Stimulated activated CD8-positive, alpha-beta memory T cell treated with anti-CD3 and anti-CD28 coated beads, Interleukin-2, amount 100 ng/mL, for 1 hour (primary cell): ENCODE measurements around the gene AZGP1.
"Not testable (repeated sequence)": the region's sequence is repeated elsewhere in the genome, so short reads cannot be mapped to it uniquely, and the experiment has no call there.

Experiments
- DNase-seq, 2 donors: peaks; one replicate each; pipeline ENCODE4 v3.0.0-alpha.2; 2020; ENCODE audit warnings: low read depth in 2 of 2

Gene AZGP1

DNA sequence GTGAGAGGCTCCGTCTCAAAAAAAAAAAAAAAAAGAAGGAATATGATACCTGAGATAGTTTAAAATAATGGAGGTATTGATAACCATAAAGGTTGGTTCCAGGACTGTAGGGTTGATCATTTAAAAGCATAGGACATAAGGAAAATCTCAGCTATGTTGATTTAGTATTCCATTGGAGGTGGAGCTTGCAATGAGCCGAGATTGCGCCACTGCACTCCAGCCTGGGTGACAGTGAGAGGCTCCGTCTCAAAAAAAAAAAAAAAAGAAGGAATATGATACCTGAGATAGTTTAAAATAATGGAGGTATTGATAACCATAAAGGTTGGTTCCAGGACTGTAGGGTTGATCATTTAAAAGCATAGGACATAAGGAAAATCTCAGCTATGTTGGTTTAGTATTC is 23.2 kb downstream of the AZGP1 start:
- DNase-seq, result not testable (repeated sequence)

DNA sequence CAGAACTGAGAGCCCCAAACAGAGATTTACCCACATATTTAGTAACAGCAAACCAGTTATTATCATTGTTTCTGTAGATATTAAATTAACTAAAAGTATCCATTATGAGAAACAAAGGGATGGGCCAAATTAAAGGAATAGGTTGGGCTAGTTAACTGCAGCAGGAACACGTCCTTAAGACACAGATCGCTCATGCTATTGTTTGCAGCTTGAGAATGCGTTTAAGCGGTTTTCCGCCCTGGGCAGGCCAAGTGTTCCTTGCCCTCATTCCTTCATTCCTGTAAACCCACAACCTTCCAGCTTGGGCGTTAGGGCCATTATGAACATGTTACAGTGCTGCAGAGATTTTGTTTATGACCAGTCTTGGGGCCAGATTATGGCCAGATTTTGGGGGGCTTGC is 25.0 kb downstream of the AZGP1 start:
- DNase-seq, result not testable (repeated sequence)

DNA sequence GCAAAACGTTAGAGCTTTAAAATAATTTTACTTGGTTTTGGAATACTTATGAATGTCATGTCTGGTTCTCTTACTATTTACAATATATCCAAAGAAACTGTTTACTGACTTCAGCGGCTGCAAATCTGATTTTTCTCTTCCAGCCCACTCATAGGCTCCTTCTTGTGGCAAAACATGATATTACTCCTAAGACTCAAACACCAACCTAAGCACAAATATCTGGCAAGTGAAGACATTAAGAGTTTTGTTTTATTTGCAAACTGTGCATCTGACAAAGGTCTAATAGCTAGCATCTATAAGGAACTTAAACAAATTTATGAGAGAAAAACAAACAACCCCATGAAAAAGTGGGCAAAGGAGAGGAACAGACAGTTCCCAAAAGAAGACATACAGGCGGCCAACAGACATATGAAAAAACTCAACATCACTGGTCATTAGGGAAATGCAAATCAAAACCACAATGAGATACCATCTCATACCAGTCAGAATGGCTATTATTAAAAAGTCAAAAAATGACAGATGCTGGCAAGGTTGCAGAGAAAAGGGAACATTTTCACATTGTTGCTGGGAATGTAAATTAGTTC is 26.1 kb downstream of the AZGP1 start:
- no peak for DNase-seq

DNA sequence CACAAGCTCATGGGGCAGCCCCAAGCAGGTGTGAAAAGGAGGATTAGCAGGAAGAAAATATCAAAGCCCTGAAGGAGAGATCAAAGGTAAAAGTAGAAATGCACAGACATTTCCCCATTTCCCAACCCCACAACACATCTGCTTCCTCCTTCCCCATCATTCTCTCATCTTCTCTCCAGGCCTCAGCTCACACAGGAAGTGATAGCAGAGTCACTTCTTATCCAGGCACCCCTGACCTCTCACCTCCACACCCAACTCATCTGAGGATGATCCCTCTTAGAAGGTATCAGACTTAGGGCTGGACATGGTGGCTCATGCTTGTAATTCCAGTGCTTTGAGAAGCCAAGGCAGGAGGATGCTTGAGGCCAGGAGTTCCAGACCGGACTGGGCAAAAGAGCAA is 28.2 kb downstream of the AZGP1 start:
- no peak for DNase-seq

DNA sequence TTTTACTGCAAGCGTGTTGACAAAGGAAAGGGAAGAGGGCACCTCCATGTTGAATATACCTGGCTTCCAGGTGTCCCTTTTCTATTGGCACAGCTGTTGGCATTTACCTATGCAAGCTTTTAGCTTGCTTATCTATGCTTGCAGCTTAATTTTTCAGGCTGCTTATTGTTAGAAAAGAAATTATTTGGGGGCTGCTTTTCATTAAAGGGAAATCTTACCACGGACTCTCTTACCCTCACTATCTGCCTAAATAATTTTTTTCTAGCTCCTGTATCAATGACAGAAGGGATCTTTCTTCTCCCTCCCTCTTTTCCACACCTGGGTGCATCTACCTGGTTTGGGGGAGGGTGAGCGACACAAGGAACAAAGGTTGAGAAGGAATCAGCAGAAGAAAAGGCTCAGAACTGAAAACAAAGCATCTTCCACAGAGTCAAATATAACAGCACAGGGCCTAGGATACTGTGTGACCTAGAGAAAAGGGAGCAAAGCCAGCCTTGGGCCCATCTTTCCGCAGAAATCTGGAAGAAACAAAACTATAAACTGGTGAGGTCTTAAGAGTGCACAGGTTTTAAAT is 31.2 kb downstream of the AZGP1 start:
- DNase-seq, result no peak

DNA sequence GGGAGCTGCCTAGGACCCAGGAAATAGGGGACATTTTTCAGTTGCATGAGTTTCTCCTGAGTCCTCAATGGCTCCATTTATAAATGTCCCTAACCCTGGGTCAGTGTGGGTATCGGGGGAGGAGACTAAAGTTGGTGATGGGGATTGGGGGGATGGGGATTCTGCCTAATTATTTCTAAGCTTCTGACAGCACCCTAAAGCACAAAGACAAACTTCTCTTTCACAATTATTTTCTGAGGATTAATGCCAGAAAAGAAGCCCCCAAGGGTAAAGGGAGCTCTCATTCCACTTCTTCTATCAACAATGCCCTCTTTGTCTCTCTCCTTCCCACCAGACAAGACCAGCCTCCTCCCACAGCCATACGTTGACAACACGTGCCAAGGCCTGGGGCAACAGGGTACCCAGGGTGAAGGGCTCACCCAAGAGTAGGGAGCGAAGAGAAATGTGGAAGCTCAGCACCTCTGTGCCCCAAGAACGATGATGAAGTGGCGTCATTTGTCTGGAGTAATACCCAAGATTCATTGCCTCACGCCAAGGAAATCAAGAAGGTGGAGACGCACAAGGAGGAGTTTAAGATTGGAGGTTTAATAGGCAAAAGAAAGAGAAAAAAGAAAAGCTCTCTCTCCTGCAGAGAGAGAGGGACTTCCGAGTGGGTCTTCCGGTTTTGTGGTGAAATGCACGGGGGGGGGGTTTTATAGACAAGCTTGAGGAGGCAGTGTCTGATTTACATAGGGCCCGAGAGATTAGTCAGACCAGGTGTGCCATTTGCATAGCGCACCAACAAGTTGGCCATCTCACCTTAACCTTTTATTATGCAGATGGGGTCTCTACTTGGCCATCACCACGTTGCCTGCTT is 32.0 kb downstream of the AZGP1 start:
- no peak for DNase-seq

DNA sequence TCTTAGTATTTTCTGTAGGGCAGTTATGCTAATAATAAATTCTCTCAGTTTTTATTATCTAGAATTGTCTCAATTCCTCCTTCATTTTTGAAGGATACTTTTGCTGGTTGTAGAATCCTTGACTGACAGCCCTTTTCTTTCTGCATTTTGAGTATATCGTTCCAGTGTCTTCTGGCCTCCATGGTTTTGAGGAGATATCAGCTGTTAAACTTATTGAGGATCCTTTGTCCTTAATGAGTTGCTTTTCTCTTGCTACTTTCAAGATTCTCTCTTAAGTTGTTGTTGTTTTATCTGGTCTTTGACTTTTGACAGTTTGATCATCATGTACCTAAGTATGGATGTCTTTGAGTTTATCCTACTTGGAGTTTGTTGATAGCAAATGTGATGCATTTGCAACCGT is 37.5 kb downstream of the AZGP1 start:
- DNase-seq, result no peak

DNA sequence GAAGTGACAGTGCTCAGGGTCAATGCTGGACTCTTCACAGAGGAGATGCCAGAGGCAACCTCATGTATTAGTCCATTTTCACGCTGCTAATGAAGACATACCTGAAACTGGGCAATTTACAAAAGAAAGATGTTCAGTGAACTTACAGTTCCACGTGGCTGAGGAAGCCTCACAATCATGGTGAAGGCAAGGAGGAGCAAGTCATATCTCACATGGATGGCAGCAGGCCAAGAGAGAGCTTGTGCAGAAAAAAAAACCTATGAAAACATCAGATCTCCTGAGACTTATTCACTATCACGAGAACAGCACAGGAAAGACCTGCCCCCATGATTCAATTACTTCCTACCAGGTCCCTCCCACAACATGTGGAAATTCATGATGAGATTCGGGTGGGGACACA is 40.8 kb downstream of the AZGP1 start:
- not testable (repeated sequence) for DNase-seq

DNA sequence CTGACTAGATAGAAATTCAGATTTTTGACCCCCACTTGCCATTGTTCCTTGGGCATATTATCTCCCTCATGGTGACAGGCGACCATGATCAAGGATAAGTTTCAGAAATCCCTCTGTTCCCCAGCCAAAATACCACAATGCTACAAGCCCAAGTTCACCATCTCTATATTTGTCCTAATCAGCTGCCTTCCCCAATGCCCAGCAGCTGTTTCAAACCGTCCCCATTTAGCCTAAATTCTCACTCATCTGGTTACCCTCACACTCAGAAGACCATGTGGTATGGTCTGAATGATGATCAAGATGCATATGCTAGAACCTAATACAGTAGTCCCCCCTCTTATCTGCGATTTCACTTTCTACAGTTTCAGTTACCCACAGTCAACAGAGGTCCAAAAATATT is 45.5 kb downstream of the AZGP1 start:
- no peak for DNase-seq

DNA sequence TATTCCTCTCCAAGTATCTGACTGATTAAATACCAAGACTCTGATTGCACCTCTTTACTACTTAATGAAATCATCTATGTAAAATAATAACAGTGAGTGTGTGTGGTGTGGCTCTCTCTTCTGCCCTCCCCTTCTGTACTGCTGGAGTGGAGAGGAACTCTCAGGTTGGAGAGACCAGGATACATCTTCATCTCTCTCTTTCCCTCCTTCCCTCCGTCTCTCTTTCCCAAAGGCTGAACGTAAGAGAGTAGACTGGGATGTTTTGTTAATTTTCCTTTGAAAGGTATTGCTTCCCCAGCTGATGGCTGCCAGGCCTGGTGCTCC is 46.1 kb downstream of the AZGP1 start:
- DNase-seq, result no peak

DNA sequence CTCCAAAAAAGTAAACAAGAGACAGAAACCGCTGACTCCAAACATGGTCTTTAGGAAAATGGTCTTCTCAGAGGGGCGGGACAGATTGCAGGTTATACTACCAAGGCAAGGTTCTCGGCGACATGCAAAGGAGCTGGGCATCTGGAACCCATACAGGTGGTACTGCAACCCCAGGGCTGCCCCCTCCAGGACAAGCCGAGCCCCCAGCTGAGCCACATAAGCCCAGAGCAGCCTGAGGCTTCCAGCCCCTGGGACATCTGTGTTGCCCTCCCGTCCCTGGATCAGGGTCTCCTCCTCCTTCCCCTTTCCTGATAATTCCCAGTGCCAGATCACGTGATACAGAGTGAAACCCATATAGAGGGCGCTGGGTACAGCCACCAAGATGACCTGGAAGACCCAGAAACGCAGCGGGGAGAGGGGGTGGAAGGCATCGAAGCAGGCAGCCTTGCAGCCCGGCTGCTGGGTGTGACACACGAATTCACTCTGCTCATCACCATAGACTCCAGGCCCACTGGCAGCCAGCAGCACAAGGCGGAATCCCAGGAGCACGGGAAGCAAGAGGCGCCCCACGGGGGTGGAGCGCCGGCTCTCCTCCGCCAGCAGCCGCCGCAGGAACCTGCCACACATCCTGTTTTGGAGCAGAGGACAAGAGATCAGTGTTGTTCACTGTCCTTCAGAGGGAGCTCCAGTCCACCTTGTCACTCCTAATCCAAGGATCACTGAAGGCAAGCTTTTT is 46.7 kb downstream of the AZGP1 start, which contains the start of gene GJC3:
Gene GJC3 (minus strand): TSS at position 627 of the 736 bp plus-strand sequence. CDS start 0 bp downstream, at position 627.
- no peak for DNase-seq

DNA sequence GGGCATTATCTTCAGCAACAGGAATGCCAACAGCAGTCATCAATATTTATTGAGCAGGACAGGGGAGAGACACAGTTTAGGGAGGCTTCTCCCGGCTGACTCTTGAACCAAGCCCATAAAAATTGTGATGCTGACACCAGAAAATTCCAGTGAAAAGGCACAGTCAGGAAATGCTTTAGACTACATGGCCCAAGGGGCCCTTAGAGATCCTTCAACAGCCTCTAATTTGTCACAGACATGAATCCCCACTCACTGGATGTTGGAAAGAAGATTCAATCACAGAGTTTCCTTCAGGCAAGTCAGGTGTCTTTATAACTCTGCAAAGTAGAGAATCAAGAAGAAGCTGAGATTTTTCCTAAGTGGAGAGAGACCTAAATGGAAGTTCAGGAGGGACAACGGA is 47.6 kb downstream of the AZGP1 start:
- DNase-seq, result no peak

DNA sequence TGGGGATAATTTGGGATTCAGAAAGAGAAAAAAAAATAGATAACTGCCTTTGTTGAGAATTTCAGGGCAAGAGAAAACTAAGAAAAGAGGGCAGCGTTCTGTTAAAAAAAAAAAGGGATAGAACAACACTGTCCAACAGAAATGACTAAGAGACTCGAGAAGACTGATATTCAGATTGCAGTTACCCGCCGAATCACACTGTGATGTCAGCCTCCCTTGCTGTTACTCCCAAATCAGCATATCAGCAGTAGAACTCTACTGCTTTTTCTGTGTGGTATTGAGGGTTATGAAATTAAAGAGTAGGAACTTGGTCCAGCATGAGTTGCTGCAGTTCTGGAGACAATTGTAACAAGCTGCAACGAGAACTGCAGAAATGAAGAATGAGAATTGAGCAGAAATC is 48.3 kb downstream of the AZGP1 start:
- no peak for DNase-seq

DNA sequence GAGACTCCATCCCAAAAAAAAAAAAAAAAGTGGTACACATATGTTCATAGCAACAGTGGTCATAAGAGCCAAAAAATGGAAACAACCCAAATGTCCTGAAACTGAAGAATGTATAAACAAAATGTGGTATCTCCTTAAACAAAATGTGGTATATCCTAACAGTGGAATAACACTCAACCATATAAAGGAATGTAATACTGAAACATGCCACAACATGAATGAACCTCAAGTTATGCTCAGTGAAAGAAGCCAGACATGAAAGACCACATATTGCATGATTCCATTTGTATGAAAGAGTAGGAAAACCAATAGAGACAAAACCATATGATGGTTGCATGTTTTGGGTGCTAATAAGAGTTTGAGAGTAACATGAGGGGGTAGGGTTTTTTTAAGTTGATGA is 49.5 kb downstream of the AZGP1 start:
- no peak for DNase-seq

DNA sequence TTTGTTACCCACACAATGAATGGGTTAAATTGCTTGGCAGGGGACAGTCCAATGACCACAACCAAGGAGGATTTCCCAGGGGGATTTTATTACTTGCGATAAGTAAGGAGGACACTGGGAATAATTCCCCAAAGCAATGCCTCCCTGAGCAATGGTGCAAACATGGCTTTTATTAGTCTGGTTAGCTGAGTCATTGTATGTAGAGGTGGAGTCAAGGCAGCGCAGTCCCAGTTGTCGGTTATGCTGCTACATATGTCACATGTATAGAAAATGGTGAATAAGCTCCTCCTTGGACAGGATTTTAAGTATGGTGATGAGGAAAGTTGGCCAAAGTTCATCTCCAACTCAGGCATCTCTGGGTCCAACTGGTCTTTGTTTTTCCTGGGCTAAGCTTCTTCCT is 52.6 kb downstream of the AZGP1 start:
- no peak for DNase-seq

DNA sequence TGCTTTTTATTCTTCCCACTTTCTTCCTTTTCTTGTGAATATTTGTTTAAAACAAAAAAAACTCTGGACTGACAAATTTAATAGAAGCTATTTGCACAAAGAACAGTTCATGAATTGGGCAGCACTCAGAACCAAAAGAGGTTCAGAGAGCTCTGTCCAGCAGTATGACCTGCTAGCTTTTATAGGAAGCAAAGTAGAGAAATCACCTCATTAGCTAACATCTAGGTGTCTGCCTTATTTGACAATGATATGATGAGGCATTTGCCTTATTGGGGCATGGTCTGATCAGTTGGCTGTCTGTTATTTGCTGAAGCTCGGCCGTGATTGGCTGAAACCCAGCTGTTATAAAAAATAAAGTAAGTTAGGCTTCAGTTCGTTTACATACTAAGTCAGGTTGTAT is 55.7 kb downstream of the AZGP1 start:
- no peak for DNase-seq

DNA sequence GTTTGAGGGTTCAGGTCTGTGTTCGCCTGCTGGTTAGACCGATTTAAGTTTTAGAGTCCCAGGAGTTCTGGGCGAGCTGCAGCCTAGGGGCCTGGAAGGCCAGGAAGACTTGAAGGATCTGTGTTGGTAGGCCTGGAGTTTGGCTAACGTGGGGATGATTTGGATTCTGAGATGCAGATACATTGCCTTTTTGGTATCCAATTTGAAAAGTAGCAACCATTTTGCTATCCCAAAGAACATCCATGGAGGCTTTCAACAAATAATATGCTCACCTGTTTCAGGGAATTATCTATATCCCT is 56.1 kb downstream of the AZGP1 start:
- DNase-seq, result no peak

DNA sequence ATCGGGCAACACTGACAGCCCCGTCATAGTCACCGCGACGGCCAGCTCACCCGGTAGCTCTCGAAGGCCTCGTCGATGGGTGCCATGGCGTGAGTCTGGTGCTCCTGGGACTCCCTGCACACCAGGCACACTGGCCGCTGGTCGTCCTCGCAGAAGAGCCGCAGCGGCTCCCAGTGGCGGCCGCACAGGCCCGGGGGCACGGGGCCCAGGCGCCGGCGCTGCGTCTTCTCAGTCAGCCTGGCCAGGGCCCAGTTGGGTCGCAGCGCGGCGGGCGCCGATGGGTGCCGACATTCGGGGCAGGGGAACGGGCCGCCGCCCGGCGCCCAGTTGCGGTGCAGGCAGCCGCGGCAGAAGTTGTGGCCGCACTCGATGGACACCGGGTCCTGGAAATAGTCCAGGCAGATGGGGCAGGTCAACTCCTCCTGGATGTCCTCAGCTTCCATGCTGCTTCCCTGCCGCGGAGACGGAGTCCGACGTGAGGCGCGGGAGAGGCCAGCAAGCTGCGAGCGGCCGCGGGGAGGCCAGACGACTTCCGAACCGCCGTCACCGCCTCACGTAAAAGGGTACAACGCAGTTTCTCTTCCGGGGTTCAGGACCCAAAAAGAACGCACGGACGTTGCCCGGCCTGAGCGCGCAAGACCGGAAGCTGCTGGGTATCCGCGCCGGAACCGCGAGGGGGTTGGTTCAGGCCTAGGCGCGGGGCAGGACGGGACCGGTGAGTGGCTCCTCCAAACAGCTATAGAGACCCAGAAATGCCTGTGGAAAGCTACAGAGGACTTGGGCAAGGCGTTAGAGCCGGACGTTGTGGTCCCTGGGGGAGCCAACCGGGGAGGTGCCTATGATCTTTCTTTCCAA is 56.6 kb downstream of the AZGP1 start, which contains the start of gene TRIM4:
Gene TRIM4 (minus strand): TSS at position 572 of the 855 bp plus-strand sequence. CDS start 129 bp downstream, at position 443.
- DNase-seq, result peak; percentile 76 to 84
